ENCODE data around the gene ITGAV.

DNA sequence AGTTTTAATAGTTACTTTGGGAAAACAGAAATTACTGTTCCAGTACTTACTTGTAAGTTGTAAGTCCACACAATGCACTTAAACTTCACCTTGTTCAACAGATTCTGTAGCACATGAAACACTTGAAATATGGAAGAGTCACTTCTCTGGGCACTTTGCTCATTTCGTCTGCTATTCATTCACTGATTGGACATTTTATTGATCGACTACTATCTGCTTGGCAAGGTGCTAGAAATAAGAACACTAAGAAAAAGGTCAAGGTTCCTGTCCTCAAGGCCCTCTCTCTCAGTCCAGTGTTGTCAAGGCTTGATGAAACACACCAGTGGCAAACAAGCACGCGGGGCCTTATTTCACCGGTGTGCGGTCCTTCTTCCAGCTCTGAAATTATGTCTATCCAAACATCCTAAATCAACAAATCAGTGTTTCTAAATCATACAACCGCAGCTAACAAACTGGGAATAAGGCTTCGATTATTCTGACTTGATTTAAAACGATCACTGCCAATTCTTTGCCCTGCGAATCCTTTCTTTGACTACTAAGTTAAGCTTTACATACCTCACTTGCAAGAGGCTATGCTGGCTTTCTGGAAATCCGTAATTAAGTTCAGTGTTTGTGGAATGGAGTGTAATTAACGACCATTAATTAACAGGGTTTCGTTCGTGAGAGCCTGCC is 780 bp upstream of the ITGAV start:
- TF ChIP-seq, protein P1, sequence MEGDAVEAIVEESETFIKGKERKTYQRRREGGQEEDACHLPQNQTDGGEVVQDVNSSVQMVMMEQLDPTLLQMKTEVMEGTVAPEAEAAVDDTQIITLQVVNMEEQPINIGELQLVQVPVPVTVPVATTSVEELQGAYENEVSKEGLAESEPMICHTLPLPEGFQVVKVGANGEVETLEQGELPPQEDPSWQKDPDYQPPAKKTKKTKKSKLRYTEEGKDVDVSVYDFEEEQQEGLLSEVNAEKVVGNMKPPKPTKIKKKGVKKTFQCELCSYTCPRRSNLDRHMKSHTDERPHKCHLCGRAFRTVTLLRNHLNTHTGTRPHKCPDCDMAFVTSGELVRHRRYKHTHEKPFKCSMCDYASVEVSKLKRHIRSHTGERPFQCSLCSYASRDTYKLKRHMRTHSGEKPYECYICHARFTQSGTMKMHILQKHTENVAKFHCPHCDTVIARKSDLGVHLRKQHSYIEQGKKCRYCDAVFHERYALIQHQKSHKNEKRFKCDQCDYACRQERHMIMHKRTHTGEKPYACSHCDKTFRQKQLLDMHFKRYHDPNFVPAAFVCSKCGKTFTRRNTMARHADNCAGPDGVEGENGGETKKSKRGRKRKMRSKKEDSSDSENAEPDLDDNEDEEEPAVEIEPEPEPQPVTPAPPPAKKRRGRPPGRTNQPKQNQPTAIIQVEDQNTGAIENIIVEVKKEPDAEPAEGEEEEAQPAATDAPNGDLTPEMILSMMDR (tag by site-specific recombination; IDR thresholded peaks at IDR 0.05): no peak
- TF ChIP-seq HOXD13 (CRISPR knock-in tag; IDR thresholded peaks at IDR 0.05; ENCODE audit: borderline replicate concordance): no peak
- no peak for TF ChIP-seq ZBTB1 (tag by site-specific recombination; IDR thresholded peaks at IDR 0.05)
- TF ChIP-seq ZNF175 (tag by site-specific recombination; IDR thresholded peaks at IDR 0.05): no peak
- no peak for TF ChIP-seq ZNF335 (tag by site-specific recombination; conservative IDR thresholded peaks at IDR 0.05)
- no peak for TF ChIP-seq ZNF510 (tag by site-specific recombination; IDR thresholded peaks at IDR 0.05; ENCODE audit: insufficient replicate concordance)
- TF ChIP-seq, protein P2, sequence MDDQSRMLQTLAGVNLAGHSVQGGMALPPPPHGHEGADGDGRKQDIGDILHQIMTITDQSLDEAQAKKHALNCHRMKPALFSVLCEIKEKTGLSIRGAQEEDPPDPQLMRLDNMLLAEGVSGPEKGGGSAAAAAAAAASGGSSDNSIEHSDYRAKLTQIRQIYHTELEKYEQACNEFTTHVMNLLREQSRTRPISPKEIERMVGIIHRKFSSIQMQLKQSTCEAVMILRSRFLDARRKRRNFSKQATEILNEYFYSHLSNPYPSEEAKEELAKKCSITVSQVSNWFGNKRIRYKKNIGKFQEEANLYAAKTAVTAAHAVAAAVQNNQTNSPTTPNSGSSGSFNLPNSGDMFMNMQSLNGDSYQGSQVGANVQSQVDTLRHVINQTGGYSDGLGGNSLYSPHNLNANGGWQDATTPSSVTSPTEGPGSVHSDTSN (CRISPR knock-in tag; IDR thresholded peaks at IDR 0.05): no peak
- TF ChIP-seq, protein P3, sequence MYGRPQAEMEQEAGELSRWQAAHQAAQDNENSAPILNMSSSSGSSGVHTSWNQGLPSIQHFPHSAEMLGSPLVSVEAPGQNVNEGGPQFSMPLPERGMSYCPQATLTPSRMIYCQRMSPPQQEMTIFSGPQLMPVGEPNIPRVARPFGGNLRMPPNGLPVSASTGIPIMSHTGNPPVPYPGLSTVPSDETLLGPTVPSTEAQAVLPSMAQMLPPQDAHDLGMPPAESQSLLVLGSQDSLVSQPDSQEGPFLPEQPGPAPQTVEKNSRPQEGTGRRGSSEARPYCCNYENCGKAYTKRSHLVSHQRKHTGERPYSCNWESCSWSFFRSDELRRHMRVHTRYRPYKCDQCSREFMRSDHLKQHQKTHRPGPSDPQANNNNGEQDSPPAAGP (tag by site-specific recombination; IDR thresholded peaks at IDR 0.05): no peak

All from HEK293 (cell line).